OCI-LY1 (cell line): Measurements from ENCODE around the gene PLIN5.

Experiments
- EZH2 ChIP-seq: fragments of 200-600 bp; sonication (generic), shearing (Covaris generic); IDR thresholded peaks from 2 replicates; pipeline ENCODE4 v1.8.0; 2017; ENCODE audit warnings: borderline replicate concordance, mixed run types, mild to moderate bottlenecking, antibody characterized with exemption, low read length, moderate library complexity, mixed read lengths
- TF ChIP-seq, protein P1 (sequence below): fragments of 200-600 bp; sonication (generic), shearing (Covaris generic); IDR thresholded peaks from 2 replicates; pipeline ENCODE4 v1.5.1; 2017; ENCODE audit warnings: mild to moderate bottlenecking, antibody characterized with exemption, low read length, moderate library complexity, mixed read lengths

GRCh38 chr19:4500841-4501591 is 34.0 kb downstream of the PLIN5 start:
- TF ChIP-seq EZH2, result no peak
- TF ChIP-seq, protein P1, sequence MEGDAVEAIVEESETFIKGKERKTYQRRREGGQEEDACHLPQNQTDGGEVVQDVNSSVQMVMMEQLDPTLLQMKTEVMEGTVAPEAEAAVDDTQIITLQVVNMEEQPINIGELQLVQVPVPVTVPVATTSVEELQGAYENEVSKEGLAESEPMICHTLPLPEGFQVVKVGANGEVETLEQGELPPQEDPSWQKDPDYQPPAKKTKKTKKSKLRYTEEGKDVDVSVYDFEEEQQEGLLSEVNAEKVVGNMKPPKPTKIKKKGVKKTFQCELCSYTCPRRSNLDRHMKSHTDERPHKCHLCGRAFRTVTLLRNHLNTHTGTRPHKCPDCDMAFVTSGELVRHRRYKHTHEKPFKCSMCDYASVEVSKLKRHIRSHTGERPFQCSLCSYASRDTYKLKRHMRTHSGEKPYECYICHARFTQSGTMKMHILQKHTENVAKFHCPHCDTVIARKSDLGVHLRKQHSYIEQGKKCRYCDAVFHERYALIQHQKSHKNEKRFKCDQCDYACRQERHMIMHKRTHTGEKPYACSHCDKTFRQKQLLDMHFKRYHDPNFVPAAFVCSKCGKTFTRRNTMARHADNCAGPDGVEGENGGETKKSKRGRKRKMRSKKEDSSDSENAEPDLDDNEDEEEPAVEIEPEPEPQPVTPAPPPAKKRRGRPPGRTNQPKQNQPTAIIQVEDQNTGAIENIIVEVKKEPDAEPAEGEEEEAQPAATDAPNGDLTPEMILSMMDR, result no peak
